K562 treated with DMSO at 1 percent for 48 hours (cell line): Measurements from ENCODE around the gene SSX2IP. TPM values are rescaled to one million over a fixed set of nuclear protein-coding genes. Genes with fewer than 3 reads are reported as not detected.

Experiments
- total RNA-seq: library from RNA; unstranded; fragments of 300-600 nt; gene quantifications from 2 replicates; pipeline ENCODE4 v1.2.3, GENCODE V29; 2022; ENCODE audit warnings: low replicate concordance; ENCODE audit errors: extremely low read depth

Gene SSX2IP, protein sequence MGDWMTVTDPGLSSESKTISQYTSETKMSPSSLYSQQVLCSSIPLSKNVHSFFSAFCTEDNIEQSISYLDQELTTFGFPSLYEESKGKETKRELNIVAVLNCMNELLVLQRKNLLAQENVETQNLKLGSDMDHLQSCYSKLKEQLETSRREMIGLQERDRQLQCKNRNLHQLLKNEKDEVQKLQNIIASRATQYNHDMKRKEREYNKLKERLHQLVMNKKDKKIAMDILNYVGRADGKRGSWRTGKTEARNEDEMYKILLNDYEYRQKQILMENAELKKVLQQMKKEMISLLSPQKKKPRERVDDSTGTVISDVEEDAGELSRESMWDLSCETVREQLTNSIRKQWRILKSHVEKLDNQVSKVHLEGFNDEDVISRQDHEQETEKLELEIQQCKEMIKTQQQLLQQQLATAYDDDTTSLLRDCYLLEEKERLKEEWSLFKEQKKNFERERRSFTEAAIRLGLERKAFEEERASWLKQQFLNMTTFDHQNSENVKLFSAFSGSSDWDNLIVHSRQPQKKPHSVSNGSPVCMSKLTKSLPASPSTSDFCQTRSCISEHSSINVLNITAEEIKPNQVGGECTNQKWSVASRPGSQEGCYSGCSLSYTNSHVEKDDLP
- total RNA-seq: not detected in 2 replicates

DNA sequence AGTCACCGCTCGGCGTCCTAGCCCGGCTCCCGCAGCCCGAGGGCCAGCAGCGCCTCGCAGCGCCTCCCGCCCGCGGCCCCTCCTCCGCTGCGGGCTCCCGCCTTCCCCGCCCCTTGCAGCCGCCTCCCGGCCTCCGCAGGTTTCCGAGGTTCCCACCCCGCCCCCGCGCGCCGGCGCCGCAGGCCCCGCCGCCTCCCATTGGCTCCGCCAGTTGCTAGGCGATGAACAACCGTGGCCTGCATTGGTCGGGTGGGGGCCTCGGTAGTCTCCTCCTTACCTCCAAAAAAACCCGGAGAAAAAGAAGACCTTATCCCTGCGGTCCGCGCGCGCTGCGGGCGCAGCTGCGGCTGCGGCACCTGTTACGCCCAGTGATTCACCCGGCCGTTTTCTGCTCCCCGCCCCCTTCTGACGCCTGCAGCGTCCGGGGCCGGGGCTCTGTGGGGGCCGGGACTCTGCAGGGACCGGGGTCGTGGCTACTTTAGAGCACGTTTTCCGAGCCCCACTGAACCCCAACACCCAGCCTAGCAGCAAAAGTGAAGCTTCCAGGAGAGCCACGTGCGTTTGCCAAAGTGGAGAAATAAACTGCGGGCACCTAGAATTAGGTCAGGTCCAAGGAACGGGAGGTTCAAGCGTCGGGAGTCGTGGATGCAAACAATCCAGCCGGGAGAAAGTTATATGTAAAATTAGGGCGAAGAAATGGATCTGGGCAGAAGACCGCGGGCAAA, at the start of gene SSX2IP:
Gene SSX2IP (minus strand): TSS at position 65 of the 725 bp plus-strand sequence. CDS start 19,242 bp downstream, outside the sequence.

Other genes starting within 250 kb of the SSX2IP start
- not detected in 2 replicates for gene RPF1, start 211.2 kb downstream of the SSX2IP start, total RNA-seq
- not detected in 2 replicates for gene SPATA1, start 184.1 kb downstream of the SSX2IP start, total RNA-seq
- gene GNG5, start 183.9 kb downstream of the SSX2IP start, total RNA-seq: not detected in 2 replicates
- gene CTBS, start 116.0 kb downstream of the SSX2IP start, total RNA-seq: not detected in 2 replicates
- not detected in 2 replicates for gene LPAR3, start 202.7 kb upstream of the SSX2IP start, total RNA-seq